T-helper 1 cell treated with Interleukin-12 subunit alpha and Interleukin-12 subunit beta and Interleukin-4 antibody, amounts not matched to agents 30 ng/mL and 1 ng/mL, for 36 hours (primary cell): ENCODE results near the gene QSOX1. TPM values are rescaled to one million over a fixed set of nuclear protein-coding genes. Genes with fewer than 3 reads are reported as not detected.

ENCODE experiments used
- intact Hi-C: fragments of 100-400 bp; cut with micrococcal nuclease; formaldehyde crosslinking; loops from one replicate; pipeline ENCODE4 v1.15.1; 2024
- total RNA-seq: library from RNA; stranded (reverse); gene quantifications from 2 replicates; pipeline ENCODE4 v1.2.3, GENCODE V29; 2022

The QSOX1 gene
- total RNA-seq, 1 donor from 2014 or later, result 40.5 TPM

- intact Hi-C loops, result no loop called here
Observed at GRCh38 chr1:180144659-180145357, 9.9 kb upstream of the QSOX1 start.

DNA sequence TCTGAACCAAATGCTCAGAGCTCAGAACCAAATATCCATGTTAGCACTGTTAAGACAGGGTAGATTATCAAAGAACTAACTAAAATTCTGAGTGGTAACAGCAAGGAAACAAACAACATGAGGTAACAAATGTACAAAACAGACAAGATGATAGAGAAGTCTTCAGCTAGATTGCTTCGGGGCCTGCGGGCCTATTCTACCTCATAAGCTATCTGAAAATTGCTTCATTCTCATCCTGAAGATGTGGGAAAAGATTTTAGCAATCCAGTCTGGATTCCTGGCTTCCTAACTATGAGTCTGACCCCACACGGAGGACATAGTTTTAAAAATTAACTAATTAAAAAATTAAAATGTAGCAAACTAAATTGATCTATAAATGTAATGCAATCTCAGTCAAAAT, 9.2 kb upstream of the QSOX1 start:
- intact Hi-C loops, result no loop called here

DNA sequence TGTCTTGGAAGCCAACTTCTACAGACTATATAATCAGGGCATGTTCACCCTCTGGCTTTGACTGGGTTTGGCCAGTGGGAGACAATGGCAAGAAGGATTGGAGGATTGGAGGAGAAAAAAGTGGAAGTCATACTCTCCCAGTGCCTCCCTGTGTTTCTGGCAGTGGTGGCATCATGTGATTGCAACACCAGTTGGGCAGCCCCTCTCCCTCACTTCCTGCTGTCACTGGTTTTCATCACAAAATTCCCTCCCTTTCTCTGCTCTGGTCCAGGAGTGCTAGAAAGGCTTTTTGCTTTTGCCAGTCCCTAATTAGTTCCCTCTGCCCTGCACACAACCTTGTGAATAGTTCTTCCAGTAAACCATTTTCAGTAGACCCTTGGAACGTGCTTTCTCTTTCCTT, 3.7 kb upstream of the QSOX1 start:
- intact Hi-C loops, result loop anchor here (5.0 to 10.0 kb wide), 4 partner anchors 859 to 1004 kb away; partner anchors contain the start of genes MR1 and SOAT1

DNA sequence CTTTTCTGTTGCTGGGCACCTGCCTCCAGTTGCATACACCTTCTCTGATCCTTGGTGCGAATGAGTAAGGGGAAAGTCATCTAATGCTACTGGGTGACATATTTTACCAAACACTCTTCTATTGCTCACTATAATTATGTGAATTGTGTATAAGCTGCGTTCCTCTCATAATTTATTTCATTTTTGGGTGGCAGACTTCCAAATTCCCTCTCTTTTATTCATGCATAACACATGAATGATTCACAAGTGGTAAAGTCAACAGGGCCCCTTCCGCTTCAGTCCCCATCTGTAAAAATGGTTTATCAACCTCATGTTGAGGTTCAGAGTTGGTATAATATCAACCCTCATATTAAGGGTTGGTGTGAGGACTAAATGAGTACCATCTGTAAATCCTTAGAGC, 3.2 kb upstream of the QSOX1 start:
- intact Hi-C loops, result loop anchor here (5.0 to 10.0 kb wide), 4 partner anchors 859 to 1003 kb away; partner anchors contain the start of genes MR1 and SOAT1

- intact Hi-C loops, result loop anchor here (5.0 to 10.0 kb wide), 4 partner anchors 860 to 1002 kb away; partner anchors contain the start of genes MR1 and SOAT1
Observed at GRCh38 chr1:180152588-180152987, 2.1 kb upstream of the QSOX1 start.

DNA sequence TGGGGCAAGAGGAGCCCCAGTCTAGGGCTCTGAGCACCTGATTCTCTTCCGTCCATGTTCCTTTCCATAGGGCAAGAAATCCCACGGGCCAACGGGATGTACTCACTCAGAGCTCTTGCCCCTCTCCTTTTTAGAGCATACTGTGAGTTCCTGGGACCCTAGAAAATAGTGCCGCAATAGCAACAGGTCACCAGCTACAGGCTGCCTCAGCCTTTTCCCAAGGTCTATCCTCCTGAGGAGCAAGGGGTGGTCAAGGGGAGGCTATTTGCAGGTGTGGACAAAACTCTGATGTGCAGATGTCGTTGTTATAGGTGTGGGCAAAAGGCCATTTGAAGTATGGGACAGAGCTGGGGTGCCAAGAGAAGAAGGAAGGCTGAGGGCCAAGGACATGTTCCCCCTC, 1.6 kb upstream of the QSOX1 start:
- intact Hi-C loops, result loop anchor here (5.0 to 10.0 kb wide), 4 partner anchors 861 to 1002 kb away; partner anchors contain the start of genes MR1 and SOAT1

- intact Hi-C loops, result loop anchor here (1.0 to 10.0 kb wide), 9 partner anchors 200 to 1875 kb away; partner anchors contain the start of genes CEP350, MR1, SOAT1 and TOR1AIP1
Observed at GRCh38 chr1:180154003-180154324, 705 bp upstream of the QSOX1 start.

DNA sequence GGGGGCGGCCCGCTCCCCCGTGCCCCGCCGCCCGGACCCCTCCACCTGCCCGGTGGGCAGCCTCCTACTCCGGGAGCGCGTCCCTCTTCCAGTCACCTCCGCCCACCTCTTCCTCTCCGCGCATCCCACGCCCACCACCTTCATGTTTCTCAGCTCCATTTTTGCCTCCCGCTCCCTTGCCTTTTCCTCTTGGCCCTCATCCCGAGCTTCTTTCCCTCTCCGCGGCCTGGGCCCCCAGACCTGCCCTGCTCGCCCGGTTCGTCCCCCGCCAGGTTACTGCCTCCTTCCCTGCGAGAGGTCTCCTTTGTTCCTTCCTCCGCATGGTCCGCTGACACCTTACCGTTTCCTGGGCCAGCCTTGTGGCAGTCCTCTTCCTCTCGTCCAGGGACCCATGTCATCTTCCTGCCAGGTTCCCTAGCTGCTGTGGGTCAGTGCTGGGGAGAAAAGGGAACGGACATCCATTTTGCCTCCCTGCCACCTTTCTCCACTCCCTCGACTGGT, 563 bp downstream of the QSOX1 start:
- intact Hi-C loops, result loop anchor here (2.0 to 10.0 kb wide), 6 partner anchors 340 to 1874 kb away; partner anchors contain the start of genes FAM20B and MR1

- intact Hi-C loops, result loop anchor here (1.0 to 10.0 kb wide), 5 partner anchors 23 to 1129 kb away; partner anchors contain the start of genes FAM20B and MR1
Observed at GRCh38 chr1:180156201-180156600, 1.5 kb downstream of the QSOX1 start.

DNA sequence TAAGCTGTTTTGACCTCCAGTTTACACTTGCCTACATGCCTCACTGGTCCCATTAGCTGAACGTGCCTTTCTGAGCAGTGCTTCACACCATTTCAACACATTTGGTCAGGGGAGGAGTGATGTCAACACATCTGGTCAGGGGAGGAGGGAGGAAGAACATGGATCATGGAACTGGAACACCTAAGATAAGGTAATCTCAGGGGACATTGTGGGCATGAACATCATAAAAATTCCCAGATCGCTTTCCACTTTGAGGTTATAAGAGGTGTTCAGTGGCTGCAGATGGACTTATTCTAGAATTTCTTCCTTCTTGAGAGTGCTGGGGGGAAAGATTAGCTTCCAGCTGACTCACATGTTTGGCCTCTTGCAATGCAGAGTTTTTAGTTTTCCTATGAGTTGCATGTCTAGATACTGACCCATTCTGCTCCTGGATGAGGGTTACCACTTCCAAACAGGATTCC, 2.0 kb downstream of the QSOX1 start:
- intact Hi-C loops, result loop anchor here (1.0 to 10.0 kb wide), 5 partner anchors 23 to 1129 kb away; partner anchors contain the start of genes FAM20B and MR1

GRCh38 chr1:180157108-180157507, 2.4 kb downstream of the QSOX1 start:
- intact Hi-C loops, result loop anchor here (5.0 to 10.0 kb wide), 4 partner anchors 878 to 1130 kb away; partner anchors contain the start of genes FAM20B and MR1

DNA sequence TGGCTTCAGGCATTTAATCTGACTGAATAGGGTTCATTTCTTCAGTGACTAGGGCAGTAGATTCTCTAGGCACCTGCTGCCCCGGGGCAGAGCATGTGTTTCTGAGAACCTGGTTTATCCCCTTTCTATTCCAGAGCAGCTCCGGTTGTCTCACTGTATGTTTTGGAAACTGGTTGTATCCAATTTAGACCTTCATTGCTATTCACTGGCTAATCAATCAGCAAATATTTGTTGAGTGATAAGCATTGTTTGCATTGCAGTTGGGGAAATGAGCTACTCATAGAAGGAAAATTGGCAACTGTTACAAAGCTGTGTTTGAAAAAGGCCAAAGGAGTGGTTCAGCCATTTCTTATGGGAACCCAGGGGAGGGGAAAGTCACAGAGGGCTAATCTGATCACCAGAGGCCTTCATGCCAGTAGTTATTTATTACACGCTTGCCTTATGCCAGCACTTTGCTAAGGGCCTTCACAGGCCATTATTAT, 2.9 kb downstream of the QSOX1 start:
- intact Hi-C loops, result loop anchor here (5.0 to 10.0 kb wide), 4 partner anchors 877 to 1130 kb away; partner anchors contain the start of genes FAM20B and MR1

DNA sequence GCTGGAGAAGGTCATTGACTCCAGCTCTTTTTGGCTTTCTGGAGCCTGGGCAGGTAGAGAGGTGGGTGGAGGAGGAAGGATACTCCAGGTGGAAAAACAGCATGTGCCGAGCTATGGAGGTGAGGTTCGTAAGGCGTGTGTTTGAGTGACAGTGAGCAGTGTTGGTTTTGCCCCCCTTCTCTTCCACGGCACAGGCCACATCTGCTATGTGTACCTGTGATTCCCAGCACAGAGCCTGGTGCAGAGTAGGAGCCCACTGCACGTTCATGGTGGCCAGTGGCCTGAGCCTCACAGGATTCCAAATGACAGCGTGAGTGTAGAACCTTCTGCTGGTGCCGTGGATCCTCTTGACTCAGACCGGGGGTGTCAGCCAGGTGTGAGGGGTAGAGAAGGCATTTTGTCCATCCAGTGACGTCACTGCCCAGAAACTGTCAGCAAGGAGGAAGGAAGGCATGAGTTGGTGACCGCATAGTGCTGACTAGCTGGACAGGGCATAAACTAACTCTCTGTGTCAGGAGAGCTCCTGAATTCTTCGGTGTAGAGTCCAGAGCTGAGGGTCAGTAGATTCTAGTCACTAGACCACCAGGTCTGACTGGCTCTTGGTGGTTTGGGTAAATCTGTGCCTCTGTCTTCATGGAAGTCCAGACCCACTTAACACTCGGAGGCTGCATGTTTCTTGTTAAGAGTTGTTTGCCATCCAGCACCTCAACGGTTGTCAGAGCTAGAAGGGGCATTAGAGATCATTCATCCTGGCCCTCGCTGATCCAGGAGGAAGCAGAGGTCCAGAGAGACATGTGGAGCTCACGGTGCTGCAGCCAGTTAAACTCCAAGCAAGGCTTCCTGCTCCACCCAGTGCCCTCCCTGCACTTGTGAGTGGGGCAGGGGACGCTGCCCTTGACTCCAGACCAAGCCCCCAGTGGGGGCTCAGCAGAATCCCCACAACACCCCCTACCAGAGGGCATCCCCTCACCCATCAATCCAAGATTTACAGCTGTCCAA, 3.8 kb downstream of the QSOX1 start:
- intact Hi-C loops, result loop anchor here (5.0 to 10.0 kb wide), 4 partner anchors 876 to 1131 kb away; partner anchors contain the start of genes FAM20B and MR1

DNA sequence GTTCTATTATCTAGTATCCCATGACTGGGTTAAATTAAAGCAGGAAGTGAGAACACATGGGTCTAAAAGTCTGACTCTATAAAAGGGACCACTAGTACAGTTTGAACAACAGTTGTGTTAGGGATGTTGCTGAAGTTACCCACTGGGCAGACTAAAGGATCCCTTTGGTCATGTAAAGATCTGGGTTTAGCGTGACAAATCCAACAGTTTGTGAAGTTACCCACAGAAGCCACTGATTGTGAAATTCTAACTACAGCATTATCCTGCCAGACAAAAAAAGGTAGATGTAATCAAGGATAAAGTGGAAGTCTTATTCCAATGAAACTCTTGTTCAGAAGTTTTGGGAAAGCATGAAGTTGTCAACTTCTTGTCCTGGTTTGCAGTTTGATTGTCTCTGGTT, 5.7 kb downstream of the QSOX1 start:
- intact Hi-C loops, result no loop called here

- intact Hi-C loops, result no loop called here
Observed at GRCh38 chr1:180163041-180163440, 8.4 kb downstream of the QSOX1 start.

DNA sequence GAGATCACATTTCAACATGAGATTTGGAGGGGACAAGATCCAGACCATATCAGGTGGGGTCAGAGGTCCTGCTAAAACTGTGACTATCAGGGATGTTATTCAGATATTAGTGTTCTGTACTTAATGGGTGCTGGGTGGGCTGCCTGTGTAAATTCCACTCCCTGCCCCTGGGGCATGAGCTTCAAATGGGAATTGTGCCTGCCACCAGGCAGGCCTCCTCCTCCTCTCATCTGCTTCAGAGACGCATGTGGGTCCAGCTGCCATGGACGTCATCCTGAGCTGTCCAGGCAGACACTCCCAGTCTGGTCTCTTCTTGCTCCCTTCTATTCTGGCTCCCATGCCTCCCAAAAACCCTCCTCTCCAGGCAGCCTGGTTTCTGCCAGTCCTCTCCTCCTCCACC, 10.4 kb downstream of the QSOX1 start:
- intact Hi-C loops, result no loop called here

- intact Hi-C loops, result no loop called here
Observed at GRCh38 chr1:180165509-180166435, 11.1 kb downstream of the QSOX1 start.

DNA sequence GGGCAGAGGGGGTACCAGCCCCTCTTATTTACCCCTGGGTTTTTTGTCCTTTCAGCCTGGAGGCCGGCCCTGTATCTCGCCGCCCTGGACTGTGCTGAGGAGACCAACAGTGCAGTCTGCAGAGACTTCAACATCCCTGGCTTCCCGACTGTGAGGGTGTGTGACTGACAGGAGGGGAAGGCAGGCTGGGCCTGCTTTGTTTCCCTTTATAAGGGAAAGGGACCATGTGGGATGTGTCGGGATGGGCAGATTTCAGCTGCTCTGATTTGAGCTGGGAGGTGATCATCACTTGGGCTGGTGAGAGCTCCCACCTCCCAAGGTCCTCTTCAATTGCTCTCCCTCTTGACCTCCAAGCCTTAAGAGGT, 11.7 kb downstream of the QSOX1 start:
- intact Hi-C loops, result no loop called here

- intact Hi-C loops, result no loop called here
Observed at GRCh38 chr1:180167021-180167701, 12.5 kb downstream of the QSOX1 start.
